AML-193 (cell line): Measurements from ENCODE around the gene ZNF330.
"Not testable (repeated sequence)": the region's sequence is repeated elsewhere in the genome, so short reads cannot be mapped to it uniquely, and the experiment has no call there.

Experiments
- DNase-seq, 2 experiments: peaks; one replicate each; lab custom pipeline; 2025; lab: John Stamatoyannopoulos, UW

Gene ZNF330

GRCh38 chr4:141220691-141221659 is at the start of gene ZNF330:
Gene ZNF330, plus strand, starts transcription at chr4:141220895. Its CDS starts 1,477 bp downstream, at chr4:141222372.
- DNase-seq = peak; percentile 65 to 66

DNA sequence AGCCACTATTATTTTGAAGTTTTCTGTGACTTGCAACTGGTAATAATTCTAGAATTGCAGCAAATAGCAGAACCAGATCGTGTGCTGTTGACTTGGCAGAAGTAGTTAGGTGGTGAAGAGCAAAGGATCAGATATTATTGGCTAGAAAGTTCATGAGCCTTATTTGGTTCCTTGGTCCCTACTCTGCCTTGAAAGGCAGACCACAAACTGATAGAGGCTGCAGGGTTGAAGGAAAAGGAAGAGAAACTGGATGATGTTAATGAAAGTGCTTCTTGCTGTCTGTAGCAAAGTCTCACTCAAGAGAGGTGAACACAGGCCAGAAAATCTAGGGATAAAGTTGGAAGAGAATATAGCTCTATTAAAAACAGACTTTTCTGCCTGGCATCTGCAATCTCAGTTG is 46.2 kb upstream of the ZNF330 start:
- DNase-seq = no peak

- no peak for DNase-seq
Observed at GRCh38 chr4:141177171-141177570, 43.5 kb upstream of the ZNF330 start.

DNA sequence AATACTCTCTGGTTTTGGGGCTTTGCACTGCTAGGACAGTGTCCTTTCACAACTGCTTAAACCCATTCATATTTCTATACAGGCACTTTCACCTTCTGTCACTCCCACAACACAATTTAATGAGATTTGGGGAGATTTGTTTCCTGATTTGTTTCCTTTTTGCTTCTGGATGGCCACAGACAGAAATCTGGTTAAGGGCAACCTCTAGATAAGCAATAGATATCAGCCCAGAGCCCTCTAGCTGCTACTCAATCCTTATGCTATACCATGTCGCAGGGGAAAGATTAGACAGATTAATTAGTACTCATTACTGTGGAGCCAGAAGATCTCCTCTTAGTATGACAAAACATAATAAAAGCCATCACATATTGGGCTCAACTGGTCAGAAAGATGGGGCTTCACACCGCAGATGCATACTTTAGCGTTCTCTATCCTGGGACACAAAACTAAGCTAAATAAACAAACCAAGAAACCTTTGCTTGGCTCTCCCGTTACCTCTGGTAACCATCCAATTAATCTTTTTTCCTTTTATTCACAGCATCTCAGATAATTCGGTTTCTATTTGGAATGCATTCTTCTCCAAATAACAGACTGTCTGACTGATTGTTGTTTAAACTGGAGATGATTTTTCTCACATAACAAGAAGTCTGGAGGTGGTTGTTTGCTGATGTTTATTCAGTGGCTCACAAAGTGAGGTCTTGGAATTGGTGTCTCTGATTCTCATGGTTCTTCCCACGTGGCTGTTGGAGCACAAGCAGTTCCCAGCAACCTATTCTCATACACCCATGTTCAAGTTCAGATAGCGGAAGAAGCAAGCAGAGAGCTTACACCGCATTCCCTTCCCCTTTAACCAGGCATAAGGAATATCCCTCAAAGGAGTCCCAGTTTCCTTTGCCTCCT is 41.0 kb upstream of the ZNF330 start:
- DNase-seq = no peak

DNA sequence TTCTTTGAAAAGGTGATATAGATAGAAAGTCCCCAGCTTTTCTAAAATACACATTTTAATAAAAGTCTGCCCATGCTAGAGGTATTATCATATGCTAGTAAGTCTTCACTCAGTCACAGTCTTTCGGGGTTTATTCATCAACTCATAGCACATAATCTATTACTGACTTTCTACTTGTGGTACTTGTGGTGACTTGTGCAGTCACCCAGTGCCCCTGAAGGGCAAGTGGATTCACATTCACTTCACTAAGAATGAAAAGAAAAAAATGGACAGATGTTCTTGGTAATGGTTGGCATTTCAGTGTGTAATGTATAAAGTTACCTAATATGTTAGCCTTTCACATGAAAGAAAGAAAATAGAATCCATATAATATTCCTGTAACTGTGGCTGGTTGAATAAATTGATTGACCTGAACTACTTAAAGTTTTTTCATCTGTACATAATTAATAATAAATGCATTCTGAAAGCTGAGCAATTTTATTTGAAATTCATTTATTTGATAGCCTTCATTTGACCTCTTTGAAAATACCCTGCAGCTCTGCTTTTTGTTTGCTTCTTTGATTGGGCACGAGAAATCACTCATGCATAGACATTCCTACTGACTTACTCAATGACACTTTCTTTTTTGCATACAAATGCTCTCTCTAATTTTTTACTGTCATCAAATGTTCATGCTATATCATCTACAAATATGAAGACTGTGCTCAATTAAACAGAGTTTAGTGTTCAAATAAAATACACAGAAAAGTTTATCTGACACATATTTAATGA is 39.5 kb upstream of the ZNF330 start:
- DNase-seq = no peak

GRCh38 chr4:141183491-141183890 is 37.2 kb upstream of the ZNF330 start:
- DNase-seq = not testable (repeated sequence)

GRCh38 chr4:141192564-141192963 is 28.1 kb upstream of the ZNF330 start:
- no peak for DNase-seq

DNA sequence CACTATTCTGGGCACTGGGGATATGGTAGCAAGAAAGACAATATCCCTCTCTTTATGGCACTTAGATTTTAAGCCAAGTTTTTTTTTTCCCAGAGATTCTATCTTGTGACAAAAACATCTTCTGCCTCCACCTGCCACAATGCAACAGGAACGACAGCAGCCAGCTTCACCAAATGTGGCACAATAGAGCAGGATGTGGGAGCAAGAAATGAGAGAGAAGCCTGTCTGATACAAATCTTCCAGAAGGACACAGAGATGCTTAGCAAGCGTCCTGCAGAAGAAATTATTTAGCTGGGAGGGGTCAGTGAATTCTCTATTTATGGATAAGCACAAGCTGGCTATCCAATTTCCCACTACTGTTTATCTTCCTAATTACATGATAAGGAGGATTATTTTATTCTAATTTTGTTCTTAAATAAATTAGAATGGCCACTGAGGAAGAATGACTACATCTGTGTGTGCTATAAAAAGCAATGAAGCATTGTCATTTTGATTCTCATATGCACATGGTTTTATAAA is 27.1 kb upstream of the ZNF330 start:
- DNase-seq = no peak

GRCh38 chr4:141195095-141195707 is 25.5 kb upstream of the ZNF330 start:
- DNase-seq = no peak

DNA sequence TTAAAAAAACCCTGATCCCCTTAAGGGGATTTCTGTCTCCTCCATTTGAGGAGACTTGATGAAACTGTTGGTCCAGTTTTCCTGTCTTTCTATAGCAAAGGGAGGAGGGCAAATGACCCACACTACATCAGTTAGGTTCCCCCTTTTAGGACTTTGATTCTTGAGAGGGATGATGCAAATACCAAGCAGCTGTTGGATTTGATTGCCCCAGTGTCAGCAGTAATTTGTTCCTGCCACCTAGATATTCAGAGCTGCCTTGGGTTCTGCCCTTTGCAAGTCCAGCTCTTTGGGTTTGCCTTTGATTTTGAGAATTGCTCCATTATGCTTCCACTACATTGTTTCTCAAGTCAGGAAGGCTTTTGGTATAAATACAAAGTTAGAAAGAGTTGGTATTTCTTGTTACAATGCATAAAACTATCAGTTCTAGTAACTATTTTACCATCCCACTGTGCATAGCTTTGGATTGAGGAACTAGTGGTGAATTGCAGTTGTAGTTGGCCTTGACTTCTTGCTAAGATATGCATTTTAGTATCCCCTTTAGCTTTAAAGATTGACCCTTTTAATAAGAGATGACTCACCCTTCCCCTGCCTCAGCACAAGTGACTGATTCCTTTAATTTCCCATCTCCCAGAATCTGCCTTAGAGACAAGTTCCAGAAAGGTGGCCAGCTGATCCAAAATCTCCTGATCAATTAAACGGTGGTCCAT is 24.3 kb upstream of the ZNF330 start:
- no peak for DNase-seq

DNA sequence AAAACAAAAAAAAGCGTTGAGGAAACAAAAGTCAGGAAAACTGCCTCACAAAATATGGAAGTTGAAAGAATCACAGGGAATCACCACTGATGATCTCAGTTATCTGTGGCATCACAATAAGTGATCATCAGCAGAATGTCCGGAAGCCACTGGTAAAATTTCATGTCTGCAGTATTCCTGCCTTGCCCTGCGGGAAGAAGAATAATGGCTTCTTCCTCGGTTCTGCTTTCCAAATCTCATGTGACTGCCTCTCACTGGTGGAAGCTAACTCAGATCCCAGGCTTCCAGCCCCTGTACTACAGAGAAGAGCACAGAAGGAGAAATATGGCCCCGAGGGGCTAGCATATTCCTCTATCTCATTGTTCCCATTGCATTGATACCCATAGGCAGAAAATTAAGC is 12.7 kb upstream of the ZNF330 start:
- no peak for DNase-seq

DNA sequence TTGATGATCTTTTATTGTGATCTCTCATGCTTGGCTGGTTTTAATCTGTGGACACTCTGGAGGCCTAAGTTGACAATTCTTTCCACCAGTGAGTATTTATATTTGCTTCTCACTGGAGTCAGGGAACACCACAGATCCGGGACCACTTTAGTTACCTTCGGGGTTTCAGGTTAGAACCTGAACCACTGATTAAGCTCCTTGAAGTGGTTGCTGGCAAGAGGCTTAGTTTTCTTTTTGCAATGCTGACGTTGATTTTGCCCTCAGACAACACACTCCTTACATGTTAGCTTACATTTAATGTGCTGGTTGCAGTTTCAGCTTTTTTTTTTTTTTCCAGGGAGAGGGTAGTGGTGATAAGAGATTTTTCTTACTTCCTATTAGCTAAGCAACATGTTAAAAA is 10.5 kb upstream of the ZNF330 start:
- DNase-seq = no peak

GRCh38 chr4:141213550-141213991 is 7.1 kb upstream of the ZNF330 start:
- DNase-seq = no peak

DNA sequence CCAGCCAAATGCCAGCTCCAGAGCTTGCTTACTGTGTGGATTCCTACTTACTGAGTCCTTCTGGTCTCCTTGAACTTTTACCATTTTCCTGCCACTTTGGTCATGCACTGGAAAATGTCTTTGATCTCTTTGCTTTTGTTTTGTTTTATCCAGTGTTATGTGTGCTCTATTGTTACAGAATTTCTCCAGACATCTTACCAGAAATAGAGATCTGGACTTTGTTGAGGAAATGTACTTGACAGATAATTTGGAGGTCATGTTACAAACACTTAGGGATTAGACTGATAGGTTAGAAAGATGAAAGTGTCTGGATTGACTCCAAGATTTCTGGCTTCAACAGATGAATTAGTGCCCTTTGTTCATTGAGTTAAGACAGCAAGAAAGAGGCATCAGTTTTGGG is 5.7 kb upstream of the ZNF330 start:
- DNase-seq = no peak

GRCh38 chr4:141216002-141216761 is 4.5 kb upstream of the ZNF330 start:
- DNase-seq = no peak

DNA sequence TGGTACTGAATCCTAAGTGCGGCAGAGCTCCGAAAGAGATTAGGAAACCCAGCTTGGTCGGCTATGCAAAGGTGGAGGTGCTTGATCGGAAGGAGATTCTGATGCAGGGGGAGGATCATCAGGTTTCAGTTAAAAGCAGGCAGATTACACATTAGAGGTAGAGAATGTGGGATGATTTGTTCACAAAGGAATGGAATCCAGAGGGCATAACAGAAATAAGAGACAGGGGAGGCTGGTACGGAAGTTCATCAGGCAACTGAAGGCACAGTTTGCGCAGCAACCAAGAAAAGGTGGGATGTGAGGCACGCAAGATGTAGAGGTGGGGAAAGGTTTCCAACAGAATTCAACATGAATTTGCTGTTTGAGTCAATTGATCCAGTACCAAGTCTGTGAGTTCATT is 424 bp upstream of the ZNF330 start:
- DNase-seq = no peak

- DNase-seq = no peak
Observed at GRCh38 chr4:141223418-141223817, 2.7 kb downstream of the ZNF330 start.

- not testable (repeated sequence) for DNase-seq
Observed at GRCh38 chr4:141227280-141227679, 6.6 kb downstream of the ZNF330 start.

DNA sequence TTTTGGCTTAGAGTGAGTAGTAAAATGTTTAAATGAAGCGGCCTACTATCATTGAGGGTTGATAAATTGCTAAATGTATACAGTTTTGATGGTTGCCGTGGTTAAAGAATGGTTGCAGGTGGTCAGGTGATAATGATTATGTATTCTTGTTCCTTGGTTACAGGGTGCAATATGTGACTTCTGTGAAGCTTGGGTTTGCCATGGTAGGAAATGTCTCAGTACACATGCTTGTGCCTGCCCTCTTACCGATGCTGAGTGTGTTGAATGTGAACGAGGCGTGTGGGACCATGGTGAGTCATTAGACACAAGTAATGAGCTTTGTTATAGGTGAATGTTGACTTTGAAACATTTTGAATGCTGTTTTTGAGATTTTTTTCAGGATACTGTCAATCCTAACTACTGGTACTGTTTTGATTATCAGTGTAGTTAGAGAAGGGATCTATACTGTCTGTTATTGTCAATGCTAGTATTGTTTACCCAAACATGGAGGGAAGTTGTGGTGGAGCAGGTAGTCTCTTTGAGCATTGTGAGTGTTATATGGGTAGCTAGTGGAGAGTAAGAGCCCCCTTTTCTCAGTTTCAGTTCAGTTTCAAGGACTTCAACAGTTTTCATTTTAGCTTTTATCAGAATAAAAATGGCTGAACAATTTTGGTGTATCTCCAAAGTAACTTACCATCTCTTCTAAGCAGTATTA is 8.9 kb downstream of the ZNF330 start:
- DNase-seq = no peak
